Central memory CD8-positive, alpha-beta T cell (primary cell): Measurements from ENCODE around the gene PPARA.
A peak's percentile ranks its signal among the peaks of the same experiment; 100 is the strongest.

Experiments used
- ATAC-seq: fragments of 150-1000 bp; cut with Tn5 transposase; replicated peaks from 2 replicates; pipeline ENCODE4 v1.10.0; 2022; ENCODE audit warnings: mild to moderate bottlenecking, moderate FRiP score, moderate number of reproducible peaks; ENCODE audit not compliant: poor library complexity, severe bottlenecking; ENCODE audit errors: extremely low read depth
- DNase-seq, 2 donors: peaks; one replicate each; pipeline ENCODE4 v3.0.0; 2021; ENCODE audit warnings: low spot score in 2 of 2
- H3K27ac Mint-ChIP-seq: one replicate; pipeline ENCODE4 v1.8.0; 2022; ENCODE audit warnings: low read depth, mild to moderate bottlenecking, moderate library complexity, mixed read lengths
- H3K27me3 Mint-ChIP-seq: one replicate; pipeline ENCODE4 v1.8.0; 2022; ENCODE audit warnings: mixed read lengths
- H3K36me3 Mint-ChIP-seq: one replicate; pipeline ENCODE4 v1.8.0; 2022; ENCODE audit warnings: mild to moderate bottlenecking, moderate library complexity, mixed read lengths; ENCODE audit not compliant: insufficient read depth
- H3K4me1 Mint-ChIP-seq: one replicate; pipeline ENCODE4 v1.8.0; 2022; ENCODE audit warnings: mixed read lengths
- H3K4me3 Mint-ChIP-seq: one replicate; pipeline ENCODE4 v1.8.0; 2022; ENCODE audit warnings: mild to moderate bottlenecking, moderate library complexity, mixed read lengths
- H3K9me3 Mint-ChIP-seq: one replicate; pipeline ENCODE4 v1.8.0; 2022; ENCODE audit warnings: mixed read lengths

PPARA gene

DNA sequence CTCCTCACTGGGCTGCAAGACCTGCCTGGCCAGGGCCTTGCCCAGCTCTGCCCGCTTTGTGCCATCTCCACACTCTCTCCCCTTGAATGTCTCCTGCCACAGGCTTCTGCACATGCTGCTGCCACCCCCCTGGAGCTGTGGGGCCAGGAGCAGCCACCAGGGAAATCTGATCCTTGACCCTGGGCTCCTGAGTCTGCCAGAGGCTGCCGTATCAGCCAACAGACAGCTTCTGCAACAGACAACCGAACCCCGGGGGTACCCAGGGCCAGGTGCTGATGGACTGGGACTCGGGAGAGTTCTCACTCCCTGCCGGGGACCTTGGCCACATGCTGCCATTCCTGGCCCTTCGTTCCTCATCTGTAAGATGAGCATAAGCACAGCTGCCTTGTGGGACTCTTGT, 3.3 kb upstream of the PPARA start:
- ATAC-seq: no peak
- H3K27ac Mint-ChIP-seq: no peak overlapping the region
- DNase-seq: no peak
- H3K36me3 Mint-ChIP-seq: peaks cover 10% of the 10 kb centered on the region
- H3K4me3 Mint-ChIP-seq: no peak overlapping the region
- H3K9me3 Mint-ChIP-seq: no peaks in the 10 kb centered on the region
- H3K27me3 Mint-ChIP-seq: no peaks in the 10 kb centered on the region
- H3K4me1 Mint-ChIP-seq: peaks cover 12% of the 10 kb centered on the region

DNA sequence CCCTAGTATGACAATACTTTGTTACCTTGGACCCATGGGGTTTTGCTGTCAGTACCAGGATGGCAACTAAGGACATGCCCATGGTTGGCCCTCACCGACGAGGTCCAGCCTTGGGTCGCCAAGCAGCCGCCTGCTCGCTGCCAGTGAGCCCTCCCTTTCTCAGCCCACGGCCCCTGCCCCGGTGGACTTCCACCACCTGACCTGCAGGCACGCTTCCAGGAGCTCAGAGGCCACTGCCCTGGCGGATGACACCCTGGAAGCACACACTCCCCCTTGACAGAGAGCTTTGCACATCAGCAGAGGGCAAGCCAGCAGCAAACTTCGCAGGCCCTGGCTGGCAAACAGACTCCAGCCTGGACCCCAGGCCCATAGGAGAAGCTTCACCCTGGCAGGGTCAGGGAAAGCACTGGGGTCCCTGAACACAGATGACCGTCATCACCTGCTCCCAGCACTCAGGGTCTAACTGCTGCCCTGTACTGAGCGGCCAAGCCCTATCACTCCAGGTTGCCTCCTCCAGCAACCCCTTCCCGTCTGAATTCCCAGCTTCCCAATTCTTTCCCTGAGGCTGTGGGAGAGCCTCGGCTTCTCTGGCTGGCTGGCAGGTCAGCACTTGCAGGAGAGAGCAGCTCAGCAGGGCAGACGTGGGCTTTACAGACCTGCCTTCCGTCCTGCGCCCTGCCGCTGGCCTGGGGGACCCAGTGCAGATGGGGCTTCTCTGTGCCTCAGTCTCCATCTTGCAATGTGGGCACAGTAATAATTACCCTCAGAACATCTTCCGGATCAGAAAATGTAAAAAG, 2.7 kb upstream of the PPARA start:
- ATAC-seq (no peak), DNase-seq (no peak)
- Mint-ChIP-seq H3K4me3 (no peak overlapping the region), H3K9me3 (no peaks in the 10 kb centered on the region), H3K4me1 (peaks cover 12% of the 10 kb centered on the region), H3K36me3 (peaks cover 10% of the 10 kb centered on the region), H3K27ac (no peak overlapping the region), H3K27me3 (no peaks in the 10 kb centered on the region)

GRCh38 chr22:46148336-46148735, 2.0 kb upstream of the PPARA start:
- Mint-ChIP-seq H3K9me3 (no peaks in the 10 kb centered on the region), H3K27ac (no peak overlapping the region), H3K36me3 (peaks cover 8% of the 10 kb centered on the region), H3K4me1 (peaks cover 12% of the 10 kb centered on the region), H3K27me3 (no peaks in the 10 kb centered on the region), H3K4me3 (no peak overlapping the region)
- DNase-seq (no peak), ATAC-seq (no peak)

GRCh38 chr22:46148816-46149511, 1.4 kb upstream of the PPARA start:
- Mint-ChIP-seq H3K4me1 (peaks cover 12% of the 10 kb centered on the region), H3K36me3 (peaks cover 8% of the 10 kb centered on the region), H3K4me3 (peak overlapping the region; percentile 70), H3K9me3 (no peaks in the 10 kb centered on the region), H3K27me3 (no peaks in the 10 kb centered on the region), H3K27ac (peak overlapping the region; percentile 1)
- DNase-seq: no peak
- ATAC-seq: peak; percentile 38

DNA sequence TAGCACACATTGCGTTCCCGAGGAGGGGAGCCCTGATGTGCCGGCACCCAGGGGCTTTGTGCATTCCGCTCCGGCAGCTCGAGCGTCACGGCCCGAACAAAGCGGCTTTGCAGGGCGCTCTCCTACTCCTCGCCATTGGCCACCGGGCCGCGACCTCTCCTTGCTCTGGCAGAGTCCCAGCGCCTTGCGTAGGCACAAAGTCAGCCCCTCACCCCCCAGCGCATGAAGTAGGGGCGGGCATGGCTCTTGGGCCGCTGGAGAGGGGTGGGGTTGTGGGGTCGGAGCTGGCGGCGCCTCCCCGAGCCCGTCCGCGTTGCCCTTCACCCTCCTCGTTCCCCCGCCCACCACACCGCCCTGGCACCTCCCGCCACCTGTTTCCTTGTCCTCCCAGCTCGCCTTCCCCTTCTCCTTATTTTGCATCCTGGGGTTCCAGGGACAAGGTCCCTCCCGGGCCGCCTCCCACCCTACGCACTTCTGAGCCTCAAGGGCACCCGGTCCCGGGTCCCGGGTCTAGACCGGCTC, 753 bp upstream of the PPARA start:
- H3K27ac Mint-ChIP-seq: peak overlapping the region; percentile 1
- no peaks in the 10 kb centered on the region for H3K27me3 Mint-ChIP-seq
- H3K9me3 Mint-ChIP-seq: no peaks in the 10 kb centered on the region
- ATAC-seq (peak; percentile 44), DNase-seq (peak in 1 of 2 donors; percentile 21)
- H3K36me3 Mint-ChIP-seq: peaks cover 8% of the 10 kb centered on the region
- H3K4me1 Mint-ChIP-seq: peaks cover 12% of the 10 kb centered on the region
- peak overlapping the region; percentile 70 for H3K4me3 Mint-ChIP-seq

DNA sequence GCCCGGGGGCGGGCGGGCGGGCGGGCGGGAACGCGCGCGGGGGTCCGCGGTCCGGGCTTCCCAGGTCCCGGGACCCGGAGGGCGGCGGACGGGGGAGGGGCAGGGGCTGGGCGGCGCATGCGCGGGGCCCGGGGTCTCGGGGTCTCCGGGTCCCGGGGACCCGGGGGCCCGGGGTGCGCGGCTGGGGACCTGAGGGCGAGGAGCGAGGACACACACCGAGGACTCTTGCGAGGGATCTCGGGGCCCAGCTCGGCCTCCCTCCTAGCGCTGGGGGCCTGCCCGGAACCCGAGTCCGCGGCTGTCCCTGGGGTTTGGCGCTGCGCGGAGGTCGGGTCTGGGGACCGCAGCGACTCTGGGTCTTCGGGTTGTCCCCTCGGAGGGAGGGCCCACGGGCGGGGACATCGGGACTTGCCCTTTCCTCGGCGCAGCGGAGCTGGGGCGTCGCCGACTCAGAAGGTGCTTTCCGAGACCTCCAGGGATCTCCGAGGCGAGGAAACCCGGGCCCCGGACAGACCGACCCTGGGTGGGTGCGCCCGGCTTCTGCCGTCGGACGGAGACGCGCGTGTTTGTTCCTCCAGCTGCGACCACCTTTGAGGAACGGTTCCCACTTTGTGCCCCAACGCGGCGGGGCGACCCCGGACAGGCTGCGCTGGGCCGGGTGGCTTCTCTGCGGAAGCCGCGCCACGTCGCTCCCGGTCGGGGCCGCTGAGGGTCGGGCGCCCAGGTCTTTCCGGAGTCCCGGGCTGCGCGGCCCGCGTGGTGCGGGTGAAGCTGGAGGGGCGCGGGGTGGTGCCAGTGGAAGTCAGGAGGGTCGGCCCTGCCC, 540 bp downstream of the PPARA start:
- peak; percentile 34 for ATAC-seq
- H3K27ac Mint-ChIP-seq: peak overlapping the region; percentile 38
- H3K27me3 Mint-ChIP-seq: no peaks in the 10 kb centered on the region
- H3K4me1 Mint-ChIP-seq: peaks cover 18% of the 10 kb centered on the region
- H3K36me3 Mint-ChIP-seq: peaks cover 8% of the 10 kb centered on the region
- DNase-seq: peak; percentile 33 to 35
- no peaks in the 10 kb centered on the region for H3K9me3 Mint-ChIP-seq
- peak overlapping the region; percentile 74 for H3K4me3 Mint-ChIP-seq

DNA sequence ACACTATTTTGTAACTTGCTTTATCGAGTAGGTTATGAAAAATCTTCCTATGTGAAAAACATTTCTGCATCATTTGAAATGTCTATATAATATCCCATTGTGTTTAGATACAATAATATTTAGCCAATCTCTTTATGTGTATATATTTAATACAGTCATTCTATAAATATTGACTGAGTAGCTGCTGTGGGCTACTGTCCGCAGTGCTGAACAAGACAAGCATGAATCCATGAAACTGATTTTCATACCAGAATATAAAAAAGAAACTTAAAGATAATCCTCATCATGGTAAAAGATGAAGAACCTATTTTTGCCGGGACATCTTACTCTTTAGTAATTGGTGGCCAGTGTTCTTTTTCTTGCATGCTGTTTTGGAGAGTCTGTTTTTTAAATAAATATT, 3.6 kb downstream of the PPARA start:
- peaks cover 10% of the 10 kb centered on the region for H3K36me3 Mint-ChIP-seq
- H3K4me1 Mint-ChIP-seq: peaks cover 26% of the 10 kb centered on the region
- ATAC-seq (no peak), DNase-seq (no peak)
- H3K9me3 Mint-ChIP-seq: no peaks in the 10 kb centered on the region
- no peak overlapping the region for H3K4me3 Mint-ChIP-seq
- H3K27me3 Mint-ChIP-seq: no peaks in the 10 kb centered on the region
- no peak overlapping the region for H3K27ac Mint-ChIP-seq

GRCh38 chr22:46156031-46156430, 5.7 kb downstream of the PPARA start:
- Mint-ChIP-seq H3K27ac (no peak overlapping the region), H3K36me3 (peaks cover 9% of the 10 kb centered on the region), H3K4me3 (no peak overlapping the region), H3K9me3 (no peaks in the 10 kb centered on the region), H3K27me3 (no peaks in the 10 kb centered on the region), H3K4me1 (peaks cover 22% of the 10 kb centered on the region)
- ATAC-seq: no peak
- no peak for DNase-seq

GRCh38 chr22:46158283-46158682, 8.0 kb downstream of the PPARA start:
- Mint-ChIP-seq H3K9me3 (no peaks in the 10 kb centered on the region), H3K27ac (no peak overlapping the region), H3K4me3 (no peak overlapping the region), H3K4me1 (peaks cover 22% of the 10 kb centered on the region), H3K27me3 (no peaks in the 10 kb centered on the region), H3K36me3 (peaks cover 5% of the 10 kb centered on the region)
- DNase-seq (no peak), ATAC-seq (no peak)

- H3K4me1 Mint-ChIP-seq: peaks cover 22% of the 10 kb centered on the region
- peaks cover 7% of the 10 kb centered on the region for H3K36me3 Mint-ChIP-seq
- no peaks in the 10 kb centered on the region for H3K9me3 Mint-ChIP-seq
- H3K27ac Mint-ChIP-seq: no peak overlapping the region
- no peak for ATAC-seq
- no peak for DNase-seq
- no peaks in the 10 kb centered on the region for H3K27me3 Mint-ChIP-seq
- H3K4me3 Mint-ChIP-seq: no peak overlapping the region
Observed at GRCh38 chr22:46159212-46159611, 8.9 kb downstream of the PPARA start.

- Mint-ChIP-seq H3K9me3 (no peaks in the 10 kb centered on the region), H3K27me3 (no peaks in the 10 kb centered on the region), H3K36me3 (peaks cover 7% of the 10 kb centered on the region), H3K4me1 (peaks cover 21% of the 10 kb centered on the region), H3K4me3 (no peak overlapping the region), H3K27ac (no peak overlapping the region)
- ATAC-seq (no peak), DNase-seq (no peak)
Observed at GRCh38 chr22:46159777-46160176, 9.5 kb downstream of the PPARA start.

GRCh38 chr22:46162285-46162684, 12.0 kb downstream of the PPARA start:
- H3K36me3 Mint-ChIP-seq: peaks cover 4% of the 10 kb centered on the region
- H3K4me3 Mint-ChIP-seq: no peak overlapping the region
- peaks cover 11% of the 10 kb centered on the region for H3K4me1 Mint-ChIP-seq
- no peak overlapping the region for H3K27ac Mint-ChIP-seq
- ATAC-seq: no peak
- H3K27me3 Mint-ChIP-seq: no peaks in the 10 kb centered on the region
- H3K9me3 Mint-ChIP-seq: no peaks in the 10 kb centered on the region
- DNase-seq: no peak
